Mammary epithelial cell (primary cell): ENCODE measurements around the gene RAB4A.

ENCODE experiments used
- EZH2 ChIP-seq: IDR thresholded peaks from 2 replicates; pipeline ENCODE4 v1.6.1; 2012; ENCODE audit warnings: low read length, inconsistent platforms, borderline replicate concordance
- TF ChIP-seq, protein P1 (sequence below), 2 donors: IDR thresholded peaks in 1 of 2; conservative IDR thresholded peaks in 1 of 2; 2 replicates each; pipeline ENCODE4 v1.5.1; 2011 to 2012; ENCODE audit warnings: inconsistent platforms in 2 of 2, low read length in 2 of 2, mild to moderate bottlenecking in 2 of 2, control low read depth in 1 of 2, low read depth in 1 of 2; ENCODE audit not compliant: insufficient read depth in 1 of 2; ENCODE audit errors: extremely low read depth in 1 of 2

- TF ChIP-seq, protein P1, sequence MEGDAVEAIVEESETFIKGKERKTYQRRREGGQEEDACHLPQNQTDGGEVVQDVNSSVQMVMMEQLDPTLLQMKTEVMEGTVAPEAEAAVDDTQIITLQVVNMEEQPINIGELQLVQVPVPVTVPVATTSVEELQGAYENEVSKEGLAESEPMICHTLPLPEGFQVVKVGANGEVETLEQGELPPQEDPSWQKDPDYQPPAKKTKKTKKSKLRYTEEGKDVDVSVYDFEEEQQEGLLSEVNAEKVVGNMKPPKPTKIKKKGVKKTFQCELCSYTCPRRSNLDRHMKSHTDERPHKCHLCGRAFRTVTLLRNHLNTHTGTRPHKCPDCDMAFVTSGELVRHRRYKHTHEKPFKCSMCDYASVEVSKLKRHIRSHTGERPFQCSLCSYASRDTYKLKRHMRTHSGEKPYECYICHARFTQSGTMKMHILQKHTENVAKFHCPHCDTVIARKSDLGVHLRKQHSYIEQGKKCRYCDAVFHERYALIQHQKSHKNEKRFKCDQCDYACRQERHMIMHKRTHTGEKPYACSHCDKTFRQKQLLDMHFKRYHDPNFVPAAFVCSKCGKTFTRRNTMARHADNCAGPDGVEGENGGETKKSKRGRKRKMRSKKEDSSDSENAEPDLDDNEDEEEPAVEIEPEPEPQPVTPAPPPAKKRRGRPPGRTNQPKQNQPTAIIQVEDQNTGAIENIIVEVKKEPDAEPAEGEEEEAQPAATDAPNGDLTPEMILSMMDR (conservative IDR thresholded peaks at IDR 0.05 in 1 of 2, IDR thresholded peaks at IDR 0.05 in 1 of 2; ENCODE audit: extremely low read depth in 1 of 2, insufficient read depth in 1 of 2, low read depth in 1 of 2, low read length in 2 of 2), result no peak
- no peak for TF ChIP-seq EZH2
Measured at GRCh38 chr1:229281339-229281926, 10.5 kb downstream of the RAB4A start.
